GM08714 (cell line): ENCODE results near the gene SPIRE2.

Experiments used
- H3K4me3 ChIP-seq: fragments of 200-500 bp; sonication (Bioruptor generic); 2 replicates; pipeline ENCODE4 v1.5.1; 2014; ENCODE audit warnings: mild to moderate bottlenecking, low read length, inconsistent platforms
- ZNF274 ChIP-seq: IDR thresholded peaks from 2 replicates; pipeline ENCODE4 v1.6.1; 2012; ENCODE audit warnings: mild to moderate bottlenecking, low read depth, low read length

The SPIRE2 gene

GRCh38 chr16:89899879-89900481 is 71.7 kb downstream of the SPIRE2 start:
- no peak for TF ChIP-seq ZNF274
- H3K4me3 ChIP-seq = no peak overlapping the region

GRCh38 chr16:89900885-89901284 is 72.6 kb downstream of the SPIRE2 start:
- H3K4me3 ChIP-seq = no peak overlapping the region
- no peak for TF ChIP-seq ZNF274

- TF ChIP-seq ZNF274 = no peak
- no peak overlapping the region for H3K4me3 ChIP-seq
These were observed 74.7 kb downstream of the SPIRE2 start for GRCh38 chr16:89902980-89903379.

- TF ChIP-seq ZNF274 = no peak
- H3K4me3 ChIP-seq = no peak overlapping the region
These were observed 75.7 kb downstream of the SPIRE2 start for GRCh38 chr16:89903908-89904515.

GRCh38 chr16:89904606-89905510 is 76.6 kb downstream of the SPIRE2 start:
- H3K4me3 ChIP-seq = no peak overlapping the region
- TF ChIP-seq ZNF274 = no peak

- H3K4me3 ChIP-seq = no peak overlapping the region
- no peak for TF ChIP-seq ZNF274
These were observed 77.3 kb downstream of the SPIRE2 start for GRCh38 chr16:89905511-89906139.

GRCh38 chr16:89906140-89907025 is 78.1 kb downstream of the SPIRE2 start:
- no peak overlapping the region for H3K4me3 ChIP-seq
- TF ChIP-seq ZNF274 = no peak

- no peak overlapping the region for H3K4me3 ChIP-seq
- no peak for TF ChIP-seq ZNF274
These were observed 79.0 kb downstream of the SPIRE2 start for GRCh38 chr16:89907055-89907814.

GRCh38 chr16:89908236-89908635 is 80.0 kb downstream of the SPIRE2 start:
- TF ChIP-seq ZNF274 = no peak
- no peak overlapping the region for H3K4me3 ChIP-seq

GRCh38 chr16:89909777-89910716 is 81.8 kb downstream of the SPIRE2 start:
- no peak for TF ChIP-seq ZNF274
- no peak overlapping the region for H3K4me3 ChIP-seq

- no peak for TF ChIP-seq ZNF274
- H3K4me3 ChIP-seq = no peak overlapping the region
These were observed 82.6 kb downstream of the SPIRE2 start for GRCh38 chr16:89910717-89911354.
